HepG2 (cell line): ENCODE data around the gene LAMC3. TPM values are rescaled to one million over a fixed set of nuclear protein-coding genes. Genes with fewer than 3 reads are reported as not detected.

Experiments
- ARNTL ChIP-seq: sonication (generic); formaldehyde crosslinking; IDR thresholded peaks from 2 replicates; pipeline ENCODE4 v1.4.0; 2020; ENCODE audit warnings: mild to moderate bottlenecking, missing genetic modification reagents
- CBX2 ChIP-seq, 2 experiments: fragments of 200-600 bp in 1 of 2; sonication (generic); formaldehyde crosslinking in 1 of 2; IDR thresholded peaks; 2 replicates each; pipeline versions ENCODE4 v1.7.0 to v1.8.1; 2018 to 2022; ENCODE audit warnings: low read depth in 2 of 2, low read length in 1 of 2, mild to moderate bottlenecking in 1 of 2, missing genetic modification reagents in 1 of 2
- FOXA1 ChIP-seq, 2 experiments: fragments of 450-650 bp in 1 of 2; sonication (generic) in 1 of 2; formaldehyde crosslinking in 1 of 2; IDR thresholded peaks; 2 replicates each; pipeline versions ENCODE4 v1.4.0 to v1.6.1; 2016 to 2020; ENCODE audit warnings: missing genetic modification reagents in 1 of 2
- GTF2F1 ChIP-seq: fragments of 150-350 bp; IDR thresholded peaks from 2 replicates; pipeline ENCODE4 v1.6.1; 2014; ENCODE audit warnings: low read length
- KLF11 ChIP-seq: IDR thresholded peaks from 2 replicates; pipeline ENCODE4 v1.6.1; 2016; ENCODE audit warnings: missing compliant biosample characterization
- PCBP1 ChIP-seq: fragments of 200-400 bp; formaldehyde crosslinking; IDR thresholded peaks from 2 replicates; pipeline ENCODE4 v1.6.1; 2017; ENCODE audit warnings: mild to moderate bottlenecking, low read depth, low read length, borderline replicate concordance
- PHF20 ChIP-seq: sonication (generic); formaldehyde crosslinking; IDR thresholded peaks from 2 replicates; pipeline ENCODE4 v1.5.0; 2020; ENCODE audit warnings: mild to moderate bottlenecking, missing genetic modification reagents
- PRMT3 ChIP-seq: sonication (generic); formaldehyde crosslinking; IDR thresholded peaks from 2 replicates; pipeline ENCODE4 v1.8.1; 2022; ENCODE audit warnings: low read depth, mild to moderate bottlenecking, moderate library complexity, missing genetic modification reagents, borderline replicate concordance
- SALL2 ChIP-seq: sonication (generic); formaldehyde crosslinking; IDR thresholded peaks from 2 replicates; pipeline ENCODE4 v1.8.1; 2023; ENCODE audit warnings: mild to moderate bottlenecking, missing genetic modification reagents, inconsistent platforms
- TARDBP ChIP-seq: sonication (generic); formaldehyde crosslinking; IDR thresholded peaks from 2 replicates; pipeline ENCODE4 v1.8.0; 2022; ENCODE audit warnings: mild to moderate bottlenecking, missing genetic modification reagents
- TERF1 ChIP-seq: sonication (generic); formaldehyde crosslinking; IDR thresholded peaks from 2 replicates; pipeline ENCODE4 v1.8.0; 2022; ENCODE audit warnings: mild to moderate bottlenecking, missing genetic modification reagents, moderate library complexity
- TOPORS ChIP-seq: sonication (generic); formaldehyde crosslinking; IDR thresholded peaks from 2 replicates; pipeline ENCODE4 v1.8.0; 2023; ENCODE audit warnings: mild to moderate bottlenecking, missing genetic modification reagents
- ZC3H4 ChIP-seq: sonication (generic); formaldehyde crosslinking; IDR thresholded peaks from 2 replicates; pipeline ENCODE4 v1.4.0; 2020; ENCODE audit warnings: missing genetic modification reagents, borderline replicate concordance
- ZFP36 ChIP-seq: fragments of 150-350 bp; IDR thresholded peaks from 2 replicates; pipeline ENCODE4 v1.6.1; 2018; ENCODE audit warnings: borderline replicate concordance, low read length, low read depth; ENCODE audit not compliant: partially characterized antibody
- ZMYM3 ChIP-seq: sonication (generic); formaldehyde crosslinking; IDR thresholded peaks from 2 replicates; pipeline ENCODE4 v1.5.1; 2020; ENCODE audit warnings: mild to moderate bottlenecking, missing genetic modification reagents
- ZNF276 ChIP-seq: sonication (generic); formaldehyde crosslinking; IDR thresholded peaks from 2 replicates; pipeline ENCODE4 v1.4.0; 2020; ENCODE audit warnings: mild to moderate bottlenecking, low read depth, missing genetic modification reagents
- ZNF337 ChIP-seq: sonication (generic); formaldehyde crosslinking; IDR thresholded peaks from 2 replicates; pipeline ENCODE4 v1.5.1; 2020; ENCODE audit warnings: missing genetic modification reagents, low read depth, mild to moderate bottlenecking, borderline replicate concordance
- ZNF382 ChIP-seq: sonication (generic); formaldehyde crosslinking; IDR thresholded peaks from 2 replicates; pipeline ENCODE4 v1.5.0; 2020; ENCODE audit warnings: missing genetic modification reagents, mild to moderate bottlenecking, borderline replicate concordance
- ZNF383 ChIP-seq: sonication (generic); formaldehyde crosslinking; IDR thresholded peaks from 2 replicates; pipeline ENCODE4 v1.4.0; 2020; ENCODE audit warnings: missing genetic modification reagents, mild to moderate bottlenecking, borderline replicate concordance
- ZNF432 ChIP-seq: sonication (generic); formaldehyde crosslinking; IDR thresholded peaks from 2 replicates; pipeline ENCODE4 v1.5.0; 2020; ENCODE audit warnings: missing genetic modification reagents, mild to moderate bottlenecking, borderline replicate concordance
- ZNF749 ChIP-seq: sonication (generic); formaldehyde crosslinking; IDR thresholded peaks from 2 replicates; pipeline ENCODE4 v1.8.0; 2022; ENCODE audit warnings: mild to moderate bottlenecking, missing genetic modification reagents, moderate library complexity, borderline replicate concordance
- polyA plus RNA-seq, 8 experiments: library from polyadenylated mRNA; depleted of rRNA in 3 of 8; stranded (reverse) in 7 of 8; unstranded in 1 of 8; fragments of >200 nt; fragmentation: Illumina TruSeq in 4 of 8; extraction: Trizol in 4 of 8; gene quantifications; 2 replicates each; pipeline versions ENCODE4 v1.2.1 to v1.2.3, GENCODE V29; 2011 to 2016; ENCODE audit warnings: low read depth in 4 of 8, missing spikeins in 1 of 8, mixed read lengths in 1 of 8; ENCODE audit not compliant: insufficient read depth in 1 of 8
- total RNA-seq, 5 experiments: library from RNA; depleted of rRNA; stranded (reverse); fragments of >200 nt; fragmentation: Illumina TruSeq; extraction: Trizol; gene quantifications; 2 replicates each; pipeline ENCODE4 v1.2.3, GENCODE V29; 2016; ENCODE audit warnings: low read depth in 1 of 5
- TF ChIP-seq, protein P1 (sequence below): sonication (generic); formaldehyde crosslinking; IDR thresholded peaks from 2 replicates; pipeline ENCODE4 v1.5.0; 2020; ENCODE audit warnings: missing genetic modification reagents
- TF ChIP-seq, protein P2 (sequence below): sonication (generic); formaldehyde crosslinking; IDR thresholded peaks from 2 replicates; pipeline ENCODE4 v1.4.0; 2020; ENCODE audit warnings: low read depth, mild to moderate bottlenecking, missing genetic modification reagents

LAMC3 gene
- total and polyA plus RNA-seq, 2 of the 13 experiments (the other 11 are each of a cell fraction or from before 2014, with no cell fraction given): 0.07 to 0.57 TPM

GRCh38 chr9:131125288-131126058, 116.5 kb downstream of the LAMC3 start, which contains the start of gene NUP214 (continued):
- TF ChIP-seq ZNF276 (CRISPR knock-in tag) (no peak; the same call in 1 of the 2 replicates), ZNF382 (CRISPR knock-in tag) (no peak), ZC3H4 (CRISPR knock-in tag) (no peak), KLF11 (0 out of 2 replicates have a peak, but pooled peaks have one; percentile 83), FOXA1 (IDR thresholded peaks at IDR 0.05) (no peak), FOXA1 (CRISPR knock-in tag; IDR thresholded peaks at IDR 0.05) (peak; percentile 73), TARDBP (CRISPR knock-in tag) (peak; percentile 96), PCBP1 (no peak), ZNF337 (0 out of 2 replicates have a peak, but pooled peaks have one; percentile 20), ZNF749 (CRISPR knock-in tag) (peak; percentile 66; the same call in 1 of the 2 replicates), GTF2F1 (no peak), ZMYM3 (peak; percentile 16; the same call in 1 of the 2 replicates), SALL2 (CRISPR knock-in tag) (peak; percentile 96), ARNTL (CRISPR knock-in tag) (no peak), CBX2 (IDR thresholded peaks at IDR 0.05; ENCODE audit: low read depth, low read length) (no peak), CBX2 (CRISPR knock-in tag; IDR thresholded peaks at IDR 0.05; ENCODE audit: low read depth) (no peak), ZFP36 (no peak), PHF20 (CRISPR knock-in tag) (peak; percentile 100), PRMT3 (CRISPR knock-in tag) (no peak), ZNF383 (CRISPR knock-in tag) (no peak), TERF1 (CRISPR knock-in tag) (no peak), TOPORS (no peak), ZNF432 (no peak)
- TF ChIP-seq, protein P1, sequence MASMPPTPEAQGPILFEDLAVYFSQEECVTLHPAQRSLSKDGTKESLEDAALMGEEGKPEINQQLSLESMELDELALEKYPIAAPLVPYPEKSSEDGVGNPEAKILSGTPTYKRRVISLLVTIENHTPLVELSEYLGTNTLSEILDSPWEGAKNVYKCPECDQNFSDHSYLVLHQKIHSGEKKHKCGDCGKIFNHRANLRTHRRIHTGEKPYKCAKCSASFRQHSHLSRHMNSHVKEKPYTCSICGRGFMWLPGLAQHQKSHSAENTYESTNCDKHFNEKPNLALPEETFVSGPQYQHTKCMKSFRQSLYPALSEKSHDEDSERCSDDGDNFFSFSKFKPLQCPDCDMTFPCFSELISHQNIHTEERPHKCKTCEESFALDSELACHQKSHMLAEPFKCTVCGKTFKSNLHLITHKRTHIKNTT: no peak
- TF ChIP-seq, protein P2, sequence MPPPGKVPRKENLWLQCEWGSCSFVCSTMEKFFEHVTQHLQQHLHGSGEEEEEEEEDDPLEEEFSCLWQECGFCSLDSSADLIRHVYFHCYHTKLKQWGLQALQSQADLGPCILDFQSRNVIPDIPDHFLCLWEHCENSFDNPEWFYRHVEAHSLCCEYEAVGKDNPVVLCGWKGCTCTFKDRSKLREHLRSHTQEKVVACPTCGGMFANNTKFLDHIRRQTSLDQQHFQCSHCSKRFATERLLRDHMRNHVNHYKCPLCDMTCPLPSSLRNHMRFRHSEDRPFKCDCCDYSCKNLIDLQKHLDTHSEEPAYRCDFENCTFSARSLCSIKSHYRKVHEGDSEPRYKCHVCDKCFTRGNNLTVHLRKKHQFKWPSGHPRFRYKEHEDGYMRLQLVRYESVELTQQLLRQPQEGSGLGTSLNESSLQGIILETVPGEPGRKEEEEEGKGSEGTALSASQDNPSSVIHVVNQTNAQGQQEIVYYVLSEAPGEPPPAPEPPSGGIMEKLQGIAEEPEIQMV (CRISPR knock-in tag): no peak
